NCI-H748 (cell line): ENCODE data around the gene TBL1X.
A peak's percentile ranks its signal among the peaks of the same experiment; 100 is the strongest.

Experiments used
- DNase-seq: peaks from one replicate; lab custom pipeline; 2025; ENCODE audit not compliant: unreplicated experiment; lab: John Stamatoyannopoulos, UW

The TBL1X gene

DNA sequence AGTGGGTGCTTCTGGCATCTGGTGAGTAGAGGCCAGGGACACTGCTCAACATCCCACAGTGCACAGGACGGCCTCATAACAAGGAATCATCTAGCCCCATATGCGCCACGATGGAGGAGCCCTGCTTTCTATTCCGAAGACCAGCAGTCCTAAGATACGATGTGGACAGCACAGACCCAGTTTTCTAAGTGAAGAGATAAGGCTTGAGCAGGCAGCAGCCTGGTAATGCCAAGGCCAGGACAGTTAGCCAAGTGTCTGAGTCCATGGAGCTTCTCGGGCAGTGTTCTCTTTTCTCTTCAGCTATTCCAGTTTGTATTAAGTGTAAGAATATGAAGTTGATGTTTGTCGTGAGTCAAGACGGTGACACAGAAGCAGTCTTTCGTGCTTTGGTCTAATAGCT, 112.7 kb downstream of the TBL1X start:
- DNase-seq: no peak

DNA sequence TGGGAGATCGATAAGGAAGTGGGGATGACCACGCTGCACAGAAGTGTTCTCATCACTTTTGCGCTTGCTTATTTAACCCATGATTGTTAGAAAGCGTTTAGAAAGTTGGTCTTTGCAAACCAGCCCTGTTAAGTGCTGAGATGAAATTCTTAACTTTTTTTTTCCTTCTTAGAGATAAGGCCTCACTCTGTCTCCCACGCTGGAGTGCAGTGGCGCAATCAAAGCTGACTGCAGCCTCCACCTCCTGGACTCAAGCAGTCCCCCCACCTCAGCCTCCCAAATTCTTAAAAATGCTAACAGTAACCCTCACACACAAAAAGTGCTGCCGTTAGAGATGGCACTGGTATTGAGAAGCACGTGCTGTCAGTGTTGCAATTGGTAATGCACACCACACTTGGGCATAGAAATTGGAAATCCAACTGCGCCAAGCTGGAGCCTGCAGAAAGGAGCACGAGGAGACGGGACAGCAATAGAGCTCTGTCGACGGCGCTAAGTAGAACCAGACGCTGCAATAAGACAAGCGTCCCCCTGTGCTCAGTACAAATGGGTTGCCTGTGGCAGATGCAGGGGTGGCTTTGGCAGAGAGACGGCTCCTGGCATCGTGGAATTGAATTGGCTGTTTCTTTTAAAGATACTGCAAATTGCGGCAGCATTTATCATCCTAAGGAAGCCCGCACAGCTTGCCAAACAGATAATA, 113.4 kb downstream of the TBL1X start:
- no peak for DNase-seq

DNA sequence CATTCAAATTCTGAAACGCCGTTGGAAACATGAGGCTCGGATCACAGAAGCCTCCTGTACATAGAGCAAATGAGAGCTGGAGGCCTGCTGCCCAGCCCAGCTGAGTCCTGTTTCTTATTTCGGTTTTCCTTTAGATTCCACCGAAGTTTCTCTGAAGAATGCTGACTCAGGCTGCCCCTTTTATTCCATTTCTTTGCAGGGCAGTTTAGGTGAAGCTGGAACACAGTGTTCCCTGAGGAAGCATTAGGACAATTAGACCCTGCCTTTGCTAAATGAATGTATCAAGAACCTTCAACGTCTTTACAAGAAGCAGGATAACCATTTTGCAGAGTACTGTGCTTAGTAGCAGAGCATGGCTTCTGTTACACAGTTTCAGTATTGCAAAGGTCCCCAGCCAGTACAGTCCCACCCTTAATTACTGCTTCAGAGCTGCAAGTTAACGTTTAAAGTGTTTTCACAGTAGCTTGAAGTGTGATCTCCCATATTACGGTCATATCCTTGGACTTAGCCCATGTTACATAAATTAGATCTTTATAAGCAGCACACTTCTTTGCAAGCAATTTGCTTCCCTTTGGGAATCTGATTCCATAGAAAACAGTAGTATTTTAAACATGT, 117.0 kb downstream of the TBL1X start:
- no peak for DNase-seq

DNA sequence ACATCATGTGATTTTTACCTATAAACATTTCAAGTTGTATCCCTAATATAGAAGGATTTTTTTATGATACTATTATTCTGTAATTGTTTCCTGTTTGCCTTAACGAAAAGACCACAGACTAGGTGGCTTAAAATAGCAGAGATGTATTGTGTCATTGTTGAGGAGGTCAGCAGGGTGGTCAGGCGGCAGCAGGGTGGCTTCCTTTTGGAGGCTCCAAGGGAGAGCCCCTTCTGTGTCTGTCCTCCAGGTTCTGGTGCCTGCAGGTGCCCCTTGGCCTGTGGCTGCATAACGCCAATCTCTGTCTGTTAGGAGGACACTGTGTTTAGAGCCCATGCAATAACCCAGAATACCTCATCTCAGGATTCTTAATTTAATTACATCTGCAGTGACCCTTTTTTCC, 118.1 kb downstream of the TBL1X start:
- peak; percentile 57 for DNase-seq

DNA sequence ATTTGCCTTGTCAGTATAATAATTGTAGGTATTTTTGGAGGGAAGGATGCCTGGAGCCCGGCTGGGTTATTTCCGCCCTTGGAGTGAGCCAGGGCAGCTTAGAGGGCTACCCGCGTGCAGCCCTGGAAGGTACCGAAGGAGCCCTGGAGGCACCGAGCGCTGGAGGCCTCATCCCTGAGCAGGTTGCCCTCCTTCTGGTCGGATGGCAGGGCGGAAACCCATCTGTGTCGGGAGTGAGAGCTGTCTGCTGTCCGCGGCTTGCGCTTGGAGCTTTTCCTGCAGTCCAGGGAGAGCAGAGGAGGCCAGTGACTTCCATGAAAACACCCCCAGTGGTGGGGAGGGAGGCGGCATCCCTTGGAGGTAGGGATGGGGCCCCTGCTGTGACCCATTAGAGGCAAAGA, 122.1 kb downstream of the TBL1X start:
- DNase-seq: peak; percentile 82

DNA sequence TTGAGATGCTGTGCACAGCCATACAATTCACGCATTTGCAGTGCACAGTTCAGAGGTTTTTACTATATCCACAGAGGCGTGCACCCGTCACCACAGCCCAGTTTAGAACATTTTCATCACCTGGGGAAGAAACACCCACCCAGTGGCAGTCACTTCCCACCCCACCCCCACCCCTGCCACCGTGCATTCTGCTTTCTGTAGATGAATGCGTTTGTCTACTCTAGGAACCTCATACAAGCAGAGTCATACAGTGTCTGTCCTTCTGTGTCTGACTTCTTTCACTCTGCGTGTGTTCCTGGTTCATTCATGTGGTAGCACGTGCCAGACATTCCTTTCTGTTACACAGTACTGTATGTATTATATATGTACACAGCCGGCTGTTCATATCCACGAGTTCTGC, 122.8 kb downstream of the TBL1X start:
- DNase-seq: peak; percentile 72

DNA sequence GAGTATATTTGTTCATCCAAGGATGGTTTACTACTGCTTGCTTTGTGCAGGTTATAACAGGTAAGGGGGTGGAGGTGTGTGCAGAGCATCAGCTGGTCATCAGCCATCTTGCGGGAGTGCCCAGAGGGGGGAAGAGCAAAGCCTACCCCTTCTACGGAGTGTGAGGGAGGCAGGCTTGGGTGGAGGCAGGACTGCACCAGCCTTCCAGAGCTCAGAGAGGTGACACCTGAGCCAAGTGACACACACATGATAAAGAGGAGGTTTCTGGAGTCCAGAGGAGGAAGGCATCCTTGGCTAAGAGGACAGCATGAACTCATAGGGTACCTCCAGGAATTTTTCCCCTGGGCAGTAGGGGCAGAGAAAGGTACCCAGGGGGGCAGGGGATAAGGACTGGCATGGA, 126.6 kb downstream of the TBL1X start:
- DNase-seq: no peak

DNA sequence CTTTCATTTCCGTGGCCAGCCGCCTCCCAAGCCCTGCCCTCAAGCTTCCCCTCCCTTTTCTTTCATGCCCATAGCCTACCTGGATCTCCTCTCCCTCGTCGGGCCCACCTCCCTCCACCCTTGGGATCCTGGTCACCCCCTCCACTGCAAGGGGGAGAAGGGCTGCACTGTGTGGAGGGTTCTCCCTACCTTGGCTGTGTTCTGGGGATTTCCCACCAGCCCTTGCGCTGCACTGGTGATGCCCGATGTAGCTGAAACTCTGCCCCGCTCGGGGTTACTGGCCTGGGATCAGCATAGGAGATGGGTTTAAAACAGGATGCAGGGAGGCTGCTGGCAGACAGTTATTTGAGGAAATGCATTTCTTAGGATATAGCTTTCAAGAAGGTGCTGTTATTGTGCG, 128.9 kb downstream of the TBL1X start:
- DNase-seq: no peak

DNA sequence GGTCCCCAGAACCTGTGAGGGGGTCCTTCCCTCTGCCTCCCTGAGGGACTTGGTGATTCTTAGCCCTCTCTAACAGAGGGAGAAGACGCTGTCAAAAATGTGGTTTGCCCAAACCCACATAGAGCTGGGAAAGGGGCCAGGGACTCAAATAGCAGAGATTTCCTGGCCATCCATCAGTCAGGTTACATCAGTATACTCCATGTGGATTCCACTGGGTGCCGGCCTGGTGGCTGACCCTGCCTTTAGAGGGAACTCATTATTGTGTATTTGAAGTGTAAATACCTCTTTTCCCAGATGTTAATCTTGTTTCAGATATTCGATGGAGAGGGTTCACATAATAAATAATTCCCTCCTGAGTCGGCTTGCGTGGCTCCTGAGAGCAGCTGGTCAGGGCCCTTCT, 130.3 kb downstream of the TBL1X start:
- no peak for DNase-seq

DNA sequence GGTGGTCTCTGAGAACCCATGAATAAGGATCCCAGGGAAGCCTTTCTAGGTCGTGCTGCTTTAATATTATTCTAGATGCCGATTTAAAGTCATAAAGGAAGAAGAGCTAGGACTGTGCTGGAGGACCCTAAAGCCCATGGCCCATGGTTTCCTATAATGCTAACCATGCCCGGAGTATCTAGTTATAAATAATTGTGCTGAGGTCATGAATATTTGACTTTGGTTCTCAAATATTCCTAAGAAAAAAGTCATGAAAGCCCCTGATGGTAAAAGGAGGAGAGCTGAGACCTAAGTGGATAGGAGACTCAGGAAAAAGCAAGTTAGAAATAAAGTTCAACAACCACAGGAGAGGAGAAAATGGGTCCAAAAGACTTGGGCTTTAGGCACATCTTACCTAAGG, 132.0 kb downstream of the TBL1X start:
- no peak for DNase-seq

DNA sequence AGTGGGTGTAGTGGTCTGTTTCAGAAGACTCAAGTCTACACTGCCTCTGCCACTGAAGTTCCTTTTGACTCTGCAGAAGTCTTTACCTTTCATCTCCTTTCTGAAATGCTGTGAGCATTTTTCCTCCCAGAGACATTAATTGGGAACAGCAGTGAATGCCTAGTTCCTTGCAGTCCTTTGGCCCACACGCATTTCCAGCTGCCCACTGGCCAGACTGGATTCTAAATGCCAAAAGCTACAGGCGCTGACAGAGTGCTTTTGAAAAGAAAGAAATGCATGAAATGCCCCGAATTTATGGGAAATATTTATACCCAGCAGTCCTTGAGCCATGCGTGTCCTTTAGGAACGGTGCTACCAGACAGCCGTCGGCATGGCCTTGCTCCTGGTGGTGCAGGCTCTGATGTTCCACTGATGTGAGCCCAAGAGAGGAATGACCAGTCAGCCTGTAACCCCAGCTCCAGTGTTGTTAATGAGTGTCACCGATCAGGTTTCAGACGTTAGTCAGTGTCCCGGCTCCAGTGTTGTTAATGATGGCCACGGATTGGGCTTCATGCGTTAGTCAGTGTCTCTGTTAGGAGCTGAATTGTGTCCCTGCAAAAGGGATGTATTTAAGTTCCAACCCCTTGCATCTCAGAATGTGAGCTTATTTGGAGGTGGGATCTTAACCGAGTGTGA, 132.6 kb downstream of the TBL1X start:
- no peak for DNase-seq

DNA sequence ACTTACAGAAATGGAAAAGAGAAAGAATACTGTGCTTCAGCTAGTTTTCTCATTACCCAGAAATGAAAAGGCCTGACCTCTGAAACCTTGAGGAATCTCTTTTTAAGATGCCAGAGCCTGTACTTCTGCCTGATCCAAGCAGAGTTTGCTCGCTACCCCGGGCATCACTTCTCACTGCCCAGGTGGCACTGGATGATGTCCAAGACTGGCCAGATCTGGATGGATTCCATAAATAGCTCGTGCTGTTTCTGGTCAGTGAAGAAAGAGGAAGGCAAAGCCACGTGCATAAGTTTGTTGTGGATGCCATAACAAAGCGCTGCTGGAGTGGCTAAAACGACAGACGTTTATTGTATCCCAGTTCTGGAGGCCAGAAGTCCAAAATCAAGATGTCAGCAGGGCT, 133.5 kb downstream of the TBL1X start:
- DNase-seq: no peak

DNA sequence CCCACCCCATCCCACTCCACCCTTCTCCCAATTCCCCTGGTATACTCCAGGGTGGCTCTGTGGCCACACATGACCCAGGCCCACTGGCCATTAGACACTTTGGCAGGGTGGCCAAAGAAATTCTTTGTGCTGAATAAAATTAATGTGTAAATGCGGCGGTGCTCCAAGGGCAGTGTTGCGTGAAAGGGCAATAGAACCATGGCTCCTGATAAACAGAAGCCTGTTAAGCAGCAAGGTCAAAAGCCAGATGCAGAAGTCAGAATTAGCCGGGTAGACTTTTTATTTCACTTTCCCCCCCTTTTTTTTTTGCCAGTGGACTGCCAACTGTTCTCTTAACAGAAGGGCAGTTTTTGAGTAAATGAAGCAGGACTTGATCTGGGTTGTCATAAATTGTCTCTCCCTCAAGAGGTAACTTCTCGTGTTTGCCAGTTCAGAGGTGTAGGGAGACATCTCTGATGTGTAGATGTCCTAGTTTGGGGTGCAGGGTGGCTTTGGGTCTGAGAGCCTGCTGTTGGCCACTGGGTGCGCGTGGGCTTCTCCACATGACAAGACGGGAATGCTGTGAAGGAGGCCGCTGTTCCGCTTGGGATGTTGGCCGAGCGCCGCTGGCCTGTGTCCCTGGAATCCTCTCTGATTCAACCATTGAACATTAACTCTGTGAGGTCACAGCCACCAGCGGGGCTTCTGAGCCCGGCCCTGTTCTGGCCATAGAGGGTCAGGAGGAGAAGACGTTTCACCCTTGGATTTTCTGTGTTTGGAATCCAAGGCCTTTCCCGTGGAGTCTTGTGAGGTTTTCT, 139.5 kb downstream of the TBL1X start:
- no peak for DNase-seq

DNA sequence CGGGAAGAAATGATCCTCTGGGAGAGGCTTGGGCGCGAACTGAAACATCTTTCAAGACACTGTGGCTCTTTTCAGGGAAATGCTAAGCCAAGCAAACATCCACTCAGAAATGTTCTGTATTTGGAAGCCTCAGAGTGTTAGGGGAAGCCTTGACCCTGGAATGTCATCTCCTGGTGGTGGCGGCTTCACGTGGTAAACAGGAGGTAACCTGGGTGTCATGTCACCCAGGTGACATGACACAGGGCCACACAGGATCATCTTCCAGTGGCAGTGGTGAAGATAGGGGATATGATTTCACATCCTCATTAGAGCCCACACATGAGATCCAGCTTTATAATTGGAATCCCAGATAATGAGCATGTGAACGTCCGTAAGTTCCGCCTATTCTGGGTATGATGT, 140.0 kb downstream of the TBL1X start:
- DNase-seq: no peak

DNA sequence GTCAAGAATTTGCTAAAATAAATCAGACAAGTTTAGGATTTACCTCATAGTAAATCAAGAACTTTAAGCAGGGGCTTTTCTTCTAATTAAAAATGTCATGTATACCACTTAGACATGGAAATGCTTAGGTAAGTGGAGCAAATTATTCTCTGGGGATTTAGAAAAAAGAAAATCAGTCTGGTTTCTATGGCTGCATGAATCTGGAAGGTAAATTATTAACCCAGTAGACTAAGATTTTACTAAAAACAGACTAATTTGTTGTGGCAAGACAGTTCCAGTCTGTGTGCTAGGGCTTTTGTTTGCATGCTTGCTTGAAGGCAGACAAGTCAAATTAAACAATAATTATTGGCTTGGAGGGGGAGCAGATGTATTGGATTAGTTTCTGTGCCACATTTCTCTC, 140.6 kb downstream of the TBL1X start:
- no peak for DNase-seq

DNA sequence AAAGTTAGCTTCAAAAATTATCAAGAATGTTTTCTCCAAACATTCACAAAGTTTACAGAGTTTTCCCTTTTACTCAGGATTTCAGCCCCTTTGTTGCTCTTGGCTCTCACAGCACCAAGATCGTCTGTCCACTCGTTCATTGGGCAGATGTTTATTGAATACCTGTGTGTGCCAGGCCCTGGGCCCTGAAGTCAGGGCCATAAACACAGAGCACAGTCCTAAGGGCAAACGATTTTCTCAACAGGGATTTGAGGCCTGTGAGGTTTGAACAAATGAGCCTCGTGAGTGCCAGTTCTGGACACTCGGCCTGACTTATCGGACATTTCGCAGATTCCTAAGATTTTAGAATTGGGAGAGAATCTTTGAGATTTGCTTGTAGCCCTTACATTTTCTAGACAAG, 142.1 kb downstream of the TBL1X start:
- no peak for DNase-seq

DNA sequence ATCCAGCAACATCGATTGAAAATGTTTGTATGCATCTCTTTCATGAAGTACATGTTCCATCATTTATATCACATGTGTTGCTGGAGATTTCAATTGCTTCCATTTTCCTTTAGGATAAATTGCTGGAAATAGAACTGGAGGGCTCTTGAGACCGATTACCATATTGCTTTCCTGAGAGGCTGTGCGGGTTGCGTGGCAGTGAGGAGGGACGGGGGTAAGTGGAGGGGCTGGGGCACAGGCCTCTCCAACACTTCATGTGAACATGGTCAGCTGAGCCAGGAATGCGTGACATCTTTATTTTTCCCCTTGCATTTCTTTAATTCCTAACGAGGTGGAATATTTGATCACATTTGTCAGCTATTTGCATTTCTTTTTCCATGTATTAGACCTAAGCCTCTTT, 144.6 kb downstream of the TBL1X start:
- peak; percentile 37 for DNase-seq

DNA sequence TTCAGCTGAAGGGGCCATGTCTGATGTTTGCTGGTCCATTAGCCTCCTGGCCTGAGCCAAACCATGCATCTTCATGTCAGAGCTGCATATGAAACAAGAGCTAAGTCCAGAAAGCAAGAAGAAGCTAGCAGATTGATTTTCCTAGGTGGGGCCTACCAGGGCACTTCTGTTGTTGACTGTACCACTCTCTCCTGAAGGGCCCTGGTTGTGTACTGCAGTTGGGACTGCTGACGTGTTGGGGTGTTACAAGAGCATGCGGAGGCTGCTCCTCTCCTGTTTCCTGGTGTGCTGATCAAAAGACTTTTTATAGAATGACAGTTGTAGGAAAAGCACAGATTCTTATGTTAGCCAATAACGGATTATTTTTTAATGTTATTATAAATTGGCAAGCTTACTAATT, 145.1 kb downstream of the TBL1X start:
- no peak for DNase-seq

DNA sequence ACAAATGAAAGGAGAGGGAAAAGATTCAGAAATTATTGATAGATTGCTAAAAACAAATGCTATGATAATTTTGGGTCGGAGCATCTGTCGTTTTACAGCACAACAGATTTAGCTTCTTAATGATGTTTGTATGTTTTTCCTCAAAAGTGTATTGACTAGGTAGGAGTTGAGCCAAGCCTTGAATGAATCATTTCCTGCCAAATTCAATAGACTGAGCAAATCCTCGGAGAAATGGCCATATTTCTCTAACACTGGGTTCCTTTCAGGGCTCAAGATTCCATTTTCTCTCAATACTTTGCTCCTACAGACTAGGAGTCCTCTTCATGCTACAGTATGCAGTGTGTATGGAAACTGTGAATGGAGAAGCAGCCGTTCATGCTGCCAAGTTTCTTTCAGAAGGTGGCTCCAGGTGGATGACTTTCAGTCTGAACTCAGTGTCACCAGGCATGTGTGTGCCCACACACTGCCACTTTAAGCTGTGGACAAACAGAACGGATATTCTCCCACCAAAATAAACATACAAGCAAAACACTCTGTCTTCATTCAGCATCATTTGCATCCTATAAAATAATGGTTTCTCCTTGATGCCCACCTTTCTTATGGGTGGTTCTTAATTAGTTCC, 146.0 kb downstream of the TBL1X start:
- peak; percentile 2 for DNase-seq

DNA sequence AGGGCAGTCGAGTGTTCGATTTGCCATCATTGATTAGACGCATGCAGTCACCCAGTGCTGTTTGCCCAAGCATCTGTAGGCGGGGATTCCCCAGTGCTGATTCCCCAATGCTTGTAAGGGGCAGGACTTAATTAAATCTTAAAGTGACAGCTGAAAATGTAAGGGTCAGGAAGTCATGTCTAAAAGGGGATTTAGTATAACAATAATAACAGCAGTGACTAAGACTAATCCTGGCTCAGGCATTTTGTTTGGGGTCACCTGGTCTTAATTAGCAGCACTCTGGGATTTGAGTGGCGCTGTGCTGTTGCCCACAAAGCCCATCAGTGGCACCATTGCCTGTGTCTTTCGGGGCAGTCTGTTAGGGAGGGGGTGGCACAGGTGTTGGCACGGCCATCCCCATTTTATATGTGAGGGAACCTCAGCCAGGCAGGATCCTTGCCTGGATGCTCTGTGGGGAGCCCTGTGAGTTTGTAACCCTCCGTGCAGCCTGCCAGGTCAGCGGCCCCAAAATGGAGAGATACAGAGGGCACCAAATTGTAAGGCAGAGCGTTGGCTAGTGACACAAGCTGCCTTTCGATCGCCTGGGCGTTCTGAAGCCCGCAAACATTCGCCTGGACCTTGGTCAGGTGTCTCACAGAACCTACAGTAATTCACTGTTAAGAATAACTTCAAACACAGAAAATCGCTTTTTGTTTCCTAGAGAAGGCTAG, 146.7 kb downstream of the TBL1X start:
- peak; percentile 6 for DNase-seq

DNA sequence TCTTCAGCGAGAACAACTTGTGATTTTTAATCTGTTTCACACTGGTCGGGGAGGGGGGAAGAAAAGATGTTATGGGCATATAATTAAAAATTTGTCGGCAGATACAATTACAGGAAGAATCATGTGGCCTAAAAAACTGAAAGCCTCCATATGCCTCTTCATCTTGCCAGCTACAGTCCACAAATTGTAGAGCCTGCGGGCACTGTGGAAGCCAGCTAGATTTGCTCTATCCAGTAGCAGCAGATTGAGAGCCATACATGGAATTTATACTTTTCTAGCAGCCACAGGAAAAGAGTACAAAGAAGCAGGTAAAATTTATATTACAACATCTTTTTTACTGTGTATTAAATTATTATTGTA, 147.3 kb downstream of the TBL1X start:
- no peak for DNase-seq
